A673 (cell line): Measurements from ENCODE around the gene GPR132.

Experiments
- EZH2 ChIP-seq: fragments of 200-600 bp; sonication (generic); IDR thresholded peaks from 2 replicates; pipeline ENCODE4 v1.6.1; 2017; ENCODE audit warnings: borderline replicate concordance, low read depth, mild to moderate bottlenecking, mixed read lengths, antibody characterized with exemption, low read length; ENCODE audit not compliant: poor library complexity, severe bottlenecking
- TF ChIP-seq, protein P1 (sequence below): fragments of 300-800, 200-600 bp; sonication (generic); conservative IDR thresholded peaks from 2 replicates; pipeline ENCODE4 v1.5.1; 2017; ENCODE audit warnings: low read depth, mild to moderate bottlenecking, antibody characterized with exemption, low read length, moderate library complexity, mixed read lengths

GRCh38 chr14:105067969-105068301, 2.7 kb upstream of the GPR132 start:
- TF ChIP-seq, protein P1, sequence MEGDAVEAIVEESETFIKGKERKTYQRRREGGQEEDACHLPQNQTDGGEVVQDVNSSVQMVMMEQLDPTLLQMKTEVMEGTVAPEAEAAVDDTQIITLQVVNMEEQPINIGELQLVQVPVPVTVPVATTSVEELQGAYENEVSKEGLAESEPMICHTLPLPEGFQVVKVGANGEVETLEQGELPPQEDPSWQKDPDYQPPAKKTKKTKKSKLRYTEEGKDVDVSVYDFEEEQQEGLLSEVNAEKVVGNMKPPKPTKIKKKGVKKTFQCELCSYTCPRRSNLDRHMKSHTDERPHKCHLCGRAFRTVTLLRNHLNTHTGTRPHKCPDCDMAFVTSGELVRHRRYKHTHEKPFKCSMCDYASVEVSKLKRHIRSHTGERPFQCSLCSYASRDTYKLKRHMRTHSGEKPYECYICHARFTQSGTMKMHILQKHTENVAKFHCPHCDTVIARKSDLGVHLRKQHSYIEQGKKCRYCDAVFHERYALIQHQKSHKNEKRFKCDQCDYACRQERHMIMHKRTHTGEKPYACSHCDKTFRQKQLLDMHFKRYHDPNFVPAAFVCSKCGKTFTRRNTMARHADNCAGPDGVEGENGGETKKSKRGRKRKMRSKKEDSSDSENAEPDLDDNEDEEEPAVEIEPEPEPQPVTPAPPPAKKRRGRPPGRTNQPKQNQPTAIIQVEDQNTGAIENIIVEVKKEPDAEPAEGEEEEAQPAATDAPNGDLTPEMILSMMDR = no peak
- no peak for TF ChIP-seq EZH2
